Measurements from ENCODE around the gene NEGR1. TPM values are rescaled to one million over a fixed set of nuclear protein-coding genes. Genes with fewer than 3 reads are reported as not detected.

NEGR1 gene
- total and polyA plus RNA-seq, 8 donors = 1.2 to 35.4 (median 7.7) TPM

DNA sequence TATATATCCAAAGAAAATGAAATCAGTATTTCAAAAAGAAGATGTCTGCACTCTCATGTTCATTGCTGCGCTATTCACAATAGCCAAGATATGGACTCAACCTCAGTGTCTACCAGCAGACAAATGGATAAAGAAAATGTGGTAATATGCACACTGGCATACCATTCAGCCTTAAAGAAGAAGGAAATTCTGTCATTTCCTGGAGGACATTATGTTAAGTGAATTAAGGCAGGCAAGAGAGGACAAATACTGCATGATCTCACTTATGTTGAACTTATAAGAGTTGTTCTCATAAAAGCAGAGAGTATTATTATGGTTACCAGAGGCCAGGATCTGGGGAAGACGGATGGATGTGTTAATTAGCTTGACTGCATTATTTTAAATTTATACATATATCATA, 115.9 kb downstream of the NEGR1 start:
- intact Hi-C loops (cut with DNase I; ENCODE audit: low total_unique reads) = no loop called here
- WGBS, 5 donors = 88 to 97% (median 94%) methylated on average over 2 of the region's 2 CpGs
- H3K27ac ChIP-seq = no peak overlapping the region
- no peak overlapping the region for H3K4me3 ChIP-seq
- no peak for DNase-seq
- H3K9me3 ChIP-seq = no peaks in the 10 kb centered on the region
- no peaks in the 10 kb centered on the region for H3K27me3 ChIP-seq
- no peaks in the 10 kb centered on the region for H3K36me3 ChIP-seq
- TF ChIP-seq CTCF (IDR thresholded peaks at IDR 0.05) = no peak
- TF ChIP-seq EP300 (IDR thresholded peaks at IDR 0.05) = no peak
- no peak for TF ChIP-seq POLR2A (IDR thresholded peaks at IDR 0.05)
- TF ChIP-seq POLR2AphosphoS5 (IDR thresholded peaks at IDR 0.05) = no peak
- no peaks in the 10 kb centered on the region for H3K4me1 ChIP-seq

DNA sequence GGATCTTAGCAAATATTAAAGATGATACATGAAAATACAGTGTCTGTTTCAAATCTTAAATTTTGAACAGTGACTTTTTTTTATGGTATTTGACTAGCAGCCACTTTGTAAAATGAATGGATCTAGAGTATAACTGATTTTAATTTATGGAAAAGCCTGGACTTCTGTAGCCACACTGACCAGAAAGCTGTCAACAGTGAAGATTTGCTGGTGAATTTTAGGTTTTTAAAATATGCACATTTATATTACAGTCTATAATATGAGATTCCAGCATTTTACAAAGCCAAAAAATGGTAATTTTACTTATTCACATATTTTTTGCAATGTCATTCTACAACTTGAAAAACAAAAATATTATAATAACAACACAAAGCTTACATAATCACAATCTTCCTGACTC, 131.8 kb downstream of the NEGR1 start:
- no peak for DNase-seq
- Histone ChIP-seq H3K27ac (no peak overlapping the region), H3K4me3 (no peak overlapping the region), H3K27me3 (no peaks in the 10 kb centered on the region), H3K4me1 (no peaks in the 10 kb centered on the region), H3K36me3 (no peaks in the 10 kb centered on the region), H3K9me3 (no peaks in the 10 kb centered on the region)
- no peak for TF ChIP-seq CTCF (IDR thresholded peaks at IDR 0.05)
- no peak for TF ChIP-seq POLR2A (IDR thresholded peaks at IDR 0.05)
- TF ChIP-seq POLR2AphosphoS5 (IDR thresholded peaks at IDR 0.05) = no peak
- TF ChIP-seq EP300 (IDR thresholded peaks at IDR 0.05) = no peak
- intact Hi-C loops (cut with DNase I; ENCODE audit: low total_unique reads) = no loop called here

GRCh38 chr1:72141875-72142274, 140.5 kb downstream of the NEGR1 start:
- Histone ChIP-seq H3K9me3 (peaks cover 0 to 10% (median 10%) of the 10 kb centered on the region in 4 donors), H3K27ac (no peak overlapping the region), H3K4me1 (no peaks in the 10 kb centered on the region), H3K4me3 (no peak overlapping the region), H3K27me3 (no peaks in the 10 kb centered on the region), H3K36me3 (no peaks in the 10 kb centered on the region)
- DNase-seq = no peak
- TF ChIP-seq POLR2AphosphoS5 (IDR thresholded peaks at IDR 0.05) = no peak
- no peak for TF ChIP-seq CTCF (IDR thresholded peaks at IDR 0.05)
- TF ChIP-seq EP300 (IDR thresholded peaks at IDR 0.05) = no peak
- TF ChIP-seq POLR2A (IDR thresholded peaks at IDR 0.05) = no peak
- 86 to 91% (median 88%) methylated on average over 4 of the region's 4 CpGs for WGBS, 5 donors
- intact Hi-C loops (cut with DNase I; ENCODE audit: low total_unique reads) = no loop called here

DNA sequence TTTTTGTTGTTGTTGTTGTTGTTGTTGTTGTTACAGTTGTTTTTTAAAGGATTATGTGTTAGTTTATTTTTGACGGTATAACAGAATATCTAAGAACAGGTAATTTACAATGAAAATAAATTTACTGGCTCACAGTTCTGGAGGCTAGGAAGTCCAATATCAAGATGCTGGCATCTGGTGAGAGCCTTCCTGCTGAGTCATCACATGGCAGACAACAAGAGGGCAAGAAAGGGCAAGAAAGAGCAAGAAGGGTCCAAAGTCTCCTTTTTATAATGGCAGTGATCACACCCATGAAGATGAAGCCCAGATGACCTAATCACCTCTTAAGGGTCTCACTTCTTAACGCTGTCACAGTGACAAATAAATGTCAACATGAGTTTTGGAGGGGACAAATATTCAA, 142.1 kb downstream of the NEGR1 start:
- intact Hi-C loops (cut with DNase I; ENCODE audit: low total_unique reads) = no loop called here
- no peak for DNase-seq
- no peaks in the 10 kb centered on the region for H3K27me3 ChIP-seq
- H3K4me3 ChIP-seq = no peak overlapping the region
- H3K4me1 ChIP-seq = no peaks in the 10 kb centered on the region
- no peak overlapping the region for H3K27ac ChIP-seq
- peaks cover 0 to 11% (median 11%) of the 10 kb centered on the region in 4 donors for H3K9me3 ChIP-seq
- TF ChIP-seq POLR2AphosphoS5 (IDR thresholded peaks at IDR 0.05) = no peak
- no peak for TF ChIP-seq POLR2A (IDR thresholded peaks at IDR 0.05)
- no peak for TF ChIP-seq CTCF (IDR thresholded peaks at IDR 0.05)
- no peak for TF ChIP-seq EP300 (IDR thresholded peaks at IDR 0.05)
- H3K36me3 ChIP-seq = no peaks in the 10 kb centered on the region
- WGBS, 5 donors = 73 to 88% (median 79%) methylated on average over 2 of the region's 2 CpGs

All from stomach (tissue), 9 donors.